Measurements from ENCODE around the gene UBE2N. TPM values are rescaled to one million over a fixed set of nuclear protein-coding genes. Genes with fewer than 3 reads are reported as not detected.

Gene UBE2N
- total and polyA plus RNA-seq, 2 of the 8 experiments (the other 6 are each of a cell fraction or from before 2014, with no cell fraction given) = 108 to 225 TPM

GRCh38 chr12:93390549-93391297, 51.0 kb downstream of the UBE2N start:
- Histone ChIP-seq H2AK5ac (ENCODE audit: low read depth, low read length) (no peak overlapping the region), H3K23ac (ENCODE audit: insufficient read length) (no peak overlapping the region), H4K5ac (ENCODE audit: insufficient read length, low read depth, low read length) (no peak overlapping the region), H3K27ac (ENCODE audit: low read depth, low read length) (no peak overlapping the region), H3K4me3 (ENCODE audit: extremely low read depth in 1 of 4, insufficient read depth in 2 of 4, low read depth in 3 of 4, low read length in 4 of 4) (no peak overlapping the region), H3K79me1 (ENCODE audit: low read depth, low read length) (0 out of 2 replicates have a peak, but pooled peaks cover 2% of the 10 kb centered on the region), H4K8ac (ENCODE audit: extremely low read depth, insufficient read depth, low read length) (no peak overlapping the region), H3K27me3 (replicated peaks in 1 of 4; ENCODE audit: control insufficient read depth in 3 of 4, extremely low read depth in 1 of 4, insufficient read depth in 3 of 4, low read length in 3 of 4) (no peaks in the 10 kb centered on the region), H3K14ac (ENCODE audit: insufficient read length) (no peak overlapping the region), H4K91ac (replicated peaks; ENCODE audit: insufficient read length, low read length) (no peak overlapping the region), H3K36me3 (ENCODE audit: control insufficient read depth in 2 of 4, insufficient read depth in 4 of 4, low read length in 3 of 4) (peaks cover 0 to 5% (median 2%) of the 10 kb centered on the region in 4 experiments; a peak in 3 of 8 replicates), H3K9ac (replicated peaks in 1 of 4; ENCODE audit: extremely low read depth in 1 of 4, low read depth in 3 of 4, low read length in 3 of 4) (no peak overlapping the region), H4K20me1 (replicated peaks in 1 of 2; ENCODE audit: control insufficient read depth in 1 of 2, insufficient read depth in 2 of 2, low read length in 2 of 2) (peaks cover 3 to 5% of the 10 kb centered on the region in 2 experiments), H2AFZ (ENCODE audit: low read length) (no peak overlapping the region), H3K23me2 (ENCODE audit: low read depth, low read length) (no peaks in the 10 kb centered on the region), H2BK120ac (replicated peaks; ENCODE audit: low read depth, low read length) (no peak overlapping the region), H2BK20ac (ENCODE audit: low read length) (no peak overlapping the region), H3K9me3 (ENCODE audit: insufficient read depth in 2 of 2, low read depth in 1 of 2, low read length in 1 of 2) (no peaks in the 10 kb centered on the region), H3K56ac (replicated peaks; ENCODE audit: insufficient read length, low read depth, low read length) (no peak overlapping the region), H2BK12ac (ENCODE audit: low read depth, low read length) (no peak overlapping the region), H2BK15ac (ENCODE audit: low read length) (no peak overlapping the region), H3K4ac (replicated peaks; ENCODE audit: insufficient read length, low read depth, low read length) (no peak overlapping the region), H3K79me2 (ENCODE audit: control insufficient read depth in 1 of 2, insufficient read depth in 2 of 2, low read length in 2 of 2) (peaks cover 27 to 68% of the 10 kb centered on the region in 2 experiments), H3K4me1 (replicated peaks in 1 of 4; ENCODE audit: control insufficient read depth in 3 of 4, insufficient read depth in 4 of 4, low read length in 3 of 4) (no peaks in the 10 kb centered on the region), H3K4me2 (ENCODE audit: insufficient read depth in 1 of 2, low read depth in 2 of 2, low read length in 2 of 2) (no peak overlapping the region), H3K18ac (ENCODE audit: extremely low read depth, low read length) (no peak overlapping the region; the same call in 1 of the 2 replicates), H2BK5ac (ENCODE audit: low read depth, low read length) (no peak overlapping the region)
- no peak for DNase-seq (ENCODE audit: low read depth in 1 of 2, low spot score in 2 of 2)
- ChIA-PET CTCF (ENCODE audit: partially characterized antibody) (interaction anchor here (0.7 to 1.0 kb wide), 3 partner anchors 10 to 29 kb away, joined by 3 to 4 read pairs (median 3); no protein-coding TSS in a partner anchor), POLR2A (ENCODE audit: partially characterized antibody) (no interaction called here)
- FAIRE-seq = no peak
- TF ChIP-seq SP1 (IDR thresholded peaks at IDR 0.05; ENCODE audit: low read depth, low read length) (no peak), SP2 (IDR thresholded peaks at IDR 0.05; ENCODE audit: low read length) (no peak), BCL11A (IDR thresholded peaks at IDR 0.05; ENCODE audit: low read depth in 2 of 2, low read length in 2 of 2) (no peak), KDM4A (IDR thresholded peaks at IDR 0.05; ENCODE audit: low read depth, low read length, severe bottlenecking) (no peak), NRF1 (IDR thresholded peaks at IDR 0.05; ENCODE audit: low read depth, low read length) (no peak), RNF2 (IDR thresholded peaks at IDR 0.05; ENCODE audit: borderline replicate concordance, low read depth, low read length, missing control alignments, poor library complexity, severe bottlenecking) (no peak), ZNF274 (IDR thresholded peaks at IDR 0.05; ENCODE audit: borderline replicate concordance, extremely low read depth, low read length) (no peak)
- 89% methylated on average over 5 of the region's 5 CpGs; no CpG with 5 or more reads in 1 of the 2 experiments for WGBS, 2 experiments (ENCODE audit: extremely low coverage in 1 of 2, insufficient coverage in 1 of 2, insufficient read length in 1 of 2, insufficient replicate concordance in 2 of 2, low coverage in 1 of 2, low lambda C conversion rate in 2 of 2, missing lambda C conversion rate in 1 of 2)
